Mesenchymal stem cell (in vitro differentiated cells and primary cell): ENCODE data around the gene CCDC152.

Experiments
- DNase-seq: peaks from one replicate; pipeline ENCODE4 v3.0.0-alpha.2; 2013
- H2AFZ ChIP-seq: one replicate; pipeline ENCODE4 v1.6.1; 2013; ENCODE audit warnings: low read depth, mild to moderate bottlenecking, control low read depth, inconsistent platforms, low read length, moderate library complexity
- H2AK5ac ChIP-seq: 2 replicates; pipeline ENCODE4 v1.6.1; 2013; ENCODE audit warnings: low read length, moderate library complexity, mild to moderate bottlenecking, inconsistent platforms; ENCODE audit not compliant: severe bottlenecking
- H2BK120ac ChIP-seq: one replicate; pipeline ENCODE4 v1.6.1; 2013; ENCODE audit warnings: low read depth, mild to moderate bottlenecking, inconsistent platforms, low read length, moderate library complexity
- H2BK12ac ChIP-seq, 2 experiments: one replicate each; pipeline ENCODE4 v1.6.1; 2013; ENCODE audit warnings: inconsistent platforms in 2 of 2, low read length in 2 of 2, mild to moderate bottlenecking in 2 of 2, moderate library complexity in 2 of 2, control low read depth in 1 of 2
- H2BK15ac ChIP-seq: one replicate; pipeline ENCODE4 v1.6.1; 2013; ENCODE audit warnings: mild to moderate bottlenecking, low read depth, inconsistent platforms; ENCODE audit not compliant: poor library complexity, severe bottlenecking
- H2BK5ac ChIP-seq: 2 replicates; pipeline ENCODE4 v1.6.1; 2013; ENCODE audit warnings: low read depth, mild to moderate bottlenecking, low read length, control low read depth, inconsistent platforms; ENCODE audit not compliant: poor library complexity, severe bottlenecking
- H3K14ac ChIP-seq, 2 experiments: one replicate each; pipeline ENCODE4 v1.6.1; 2013; ENCODE audit warnings: inconsistent platforms in 2 of 2, low read length in 2 of 2, control low read depth in 1 of 2, mild to moderate bottlenecking in 1 of 2, moderate library complexity in 1 of 2
- H3K18ac ChIP-seq, 2 experiments: one replicate each; pipeline ENCODE4 v1.6.1; 2013; ENCODE audit warnings: inconsistent platforms in 2 of 2, low read length in 2 of 2, control low read depth in 1 of 2, low read depth in 1 of 2, mild to moderate bottlenecking in 1 of 2
- H3K23ac ChIP-seq, 2 experiments: one replicate each; pipeline ENCODE4 v1.6.1; 2013; ENCODE audit warnings: inconsistent platforms in 2 of 2, low read length in 2 of 2, mild to moderate bottlenecking in 2 of 2, moderate library complexity in 2 of 2, control low read depth in 1 of 2
- H3K27ac ChIP-seq: 2 replicates; pipeline ENCODE4 v1.5.1; 2013; ENCODE audit warnings: mild to moderate bottlenecking, moderate library complexity, low read length, control low read depth, inconsistent platforms; ENCODE audit not compliant: poor library complexity, severe bottlenecking
- H3K27me3 ChIP-seq, 2 experiments: 2 replicates each; pipeline versions ENCODE4 v1.6.1 to v1.7.0; 2013; ENCODE audit warnings: low read length in 2 of 2, mild to moderate bottlenecking in 2 of 2, moderate library complexity in 2 of 2, control low read depth in 1 of 2, inconsistent platforms in 1 of 2; ENCODE audit not compliant: control insufficient read depth in 1 of 2, insufficient read depth in 1 of 2
- H3K36me3 ChIP-seq, 2 experiments: 2 replicates each; pipeline versions ENCODE4 v1.6.1 to v1.7.0; 2013; ENCODE audit warnings: low read length in 2 of 2, control low read depth in 1 of 2, inconsistent platforms in 1 of 2, low read depth in 1 of 2, mild to moderate bottlenecking in 1 of 2; ENCODE audit not compliant: insufficient read depth in 2 of 2, control insufficient read depth in 1 of 2
- H3K4ac ChIP-seq, 2 experiments: one replicate each; pipeline ENCODE4 v1.6.1; 2013; ENCODE audit warnings: inconsistent platforms in 2 of 2, low read length in 2 of 2, mild to moderate bottlenecking in 2 of 2, moderate library complexity in 2 of 2, control low read depth in 1 of 2, low read depth in 1 of 2
- H3K4me1 ChIP-seq: 2 replicates; pipeline ENCODE4 v1.6.1; 2013; ENCODE audit warnings: low read depth, low read length, control low read depth; ENCODE audit not compliant: control insufficient read depth, insufficient read depth
- H3K4me2 ChIP-seq: 2 replicates; pipeline ENCODE4 v1.6.1; 2013; ENCODE audit warnings: low read length, mild to moderate bottlenecking, inconsistent platforms; ENCODE audit not compliant: poor library complexity, severe bottlenecking
- H3K4me3 ChIP-seq, 2 experiments: 2 replicates each; pipeline versions ENCODE4 v1.5.1 to v1.7.0; 2013; ENCODE audit warnings: low read length in 2 of 2, mild to moderate bottlenecking in 2 of 2, control low read depth in 1 of 2, low read depth in 1 of 2; ENCODE audit not compliant: insufficient read depth in 1 of 2
- H3K79me1 ChIP-seq: replicated peaks from 2 replicates; pipeline ENCODE4 v1.6.1; 2013; ENCODE audit warnings: mild to moderate bottlenecking, control low read depth, low read length, inconsistent platforms; ENCODE audit not compliant: poor library complexity, severe bottlenecking
- H3K9ac ChIP-seq: 2 replicates; pipeline ENCODE4 v1.7.0; 2013; ENCODE audit warnings: mild to moderate bottlenecking, low read length, moderate library complexity
- H3K9me3 ChIP-seq: 2 replicates; pipeline ENCODE4 v1.7.0; 2013; ENCODE audit warnings: mild to moderate bottlenecking, low read length; ENCODE audit not compliant: control insufficient read depth
- H4K8ac ChIP-seq: one replicate; pipeline ENCODE4 v1.6.1; 2013; ENCODE audit warnings: inconsistent platforms, mild to moderate bottlenecking, low read length, moderate library complexity
- H4K91ac ChIP-seq: one replicate; pipeline ENCODE4 v1.6.1; 2013; ENCODE audit warnings: mild to moderate bottlenecking, low read length, inconsistent platforms
- WGBS: methylation state at CpG from one replicate; pipeline ENCODE4 v1.1.7; 2013; ENCODE audit warnings: mixed read lengths; 5-methylcytosine and 5-hydroxymethylcytosine counted together

CCDC152 gene

GRCh38 chr5:42745426-42745825 is 11.2 kb upstream of the CCDC152 start:
- Histone ChIP-seq H3K4me1 (no peaks in the 10 kb centered on the region), H3K23ac (no peak overlapping the region), H3K36me3 (no peaks in the 10 kb centered on the region), H3K4me3 (no peak overlapping the region), H4K8ac (no peak overlapping the region), H3K9ac (no peak overlapping the region), H3K27me3 (no peaks in the 10 kb centered on the region), H3K14ac (no peak overlapping the region), H3K4me2 (no peak overlapping the region), H3K27ac (no peak overlapping the region), H2BK15ac (no peak overlapping the region), H2AFZ (no peak overlapping the region), H2BK12ac (no peak overlapping the region), H4K91ac (no peak overlapping the region), H2AK5ac (no peak overlapping the region), H3K9me3 (peaks cover 4% of the 10 kb centered on the region), H2BK120ac (no peak overlapping the region), H3K4ac (no peak overlapping the region), H3K18ac (no peak overlapping the region), H3K79me1 (no peaks in the 10 kb centered on the region), H2BK5ac (no peak overlapping the region)
- WGBS: 0% methylated on average over 1 of the region's 4 CpGs
- DNase-seq: no peak

- Histone ChIP-seq H3K36me3 (no peaks in the 10 kb centered on the region), H3K9ac (no peak overlapping the region), H3K23ac (no peak overlapping the region), H3K27me3 (no peaks in the 10 kb centered on the region), H3K27ac (no peak overlapping the region), H2BK120ac (no peak overlapping the region), H4K8ac (no peak overlapping the region), H3K4ac (no peak overlapping the region), H2BK15ac (no peak overlapping the region), H4K91ac (no peak overlapping the region), H3K14ac (no peak overlapping the region), H3K9me3 (peaks cover 4% of the 10 kb centered on the region), H2BK12ac (no peak overlapping the region), H2BK5ac (no peak overlapping the region), H2AK5ac (no peak overlapping the region), H3K79me1 (no peaks in the 10 kb centered on the region), H3K4me2 (no peak overlapping the region), H2AFZ (no peak overlapping the region), H3K4me3 (no peak overlapping the region), H3K18ac (no peak overlapping the region), H3K4me1 (no peaks in the 10 kb centered on the region)
- 100% methylated on average over 2 of the region's 3 CpGs for WGBS
- DNase-seq: no peak
These were observed 10.8 kb upstream of the CCDC152 start for GRCh38 chr5:42745856-42746255.

GRCh38 chr5:42749020-42749419 is 7.6 kb upstream of the CCDC152 start:
- Histone ChIP-seq H3K4me3 (no peak overlapping the region), H3K4me2 (no peak overlapping the region), H2BK15ac (no peak overlapping the region), H3K4me1 (no peaks in the 10 kb centered on the region), H4K8ac (no peak overlapping the region), H2BK120ac (no peak overlapping the region), H3K23ac (no peak overlapping the region), H3K9me3 (no peaks in the 10 kb centered on the region), H3K4ac (no peak overlapping the region), H3K14ac (no peak overlapping the region), H3K36me3 (no peaks in the 10 kb centered on the region), H2BK12ac (no peak overlapping the region), H4K91ac (no peak overlapping the region), H3K27ac (no peak overlapping the region), H3K18ac (no peak overlapping the region), H2AK5ac (no peak overlapping the region), H3K27me3 (no peaks in the 10 kb centered on the region), H3K79me1 (no peaks in the 10 kb centered on the region), H2BK5ac (no peak overlapping the region), H2AFZ (no peak overlapping the region), H3K9ac (no peak overlapping the region)
- no peak for DNase-seq

GRCh38 chr5:42750507-42750906 is 6.1 kb upstream of the CCDC152 start:
- no peak overlapping the region for H3K14ac ChIP-seq
- H2BK15ac ChIP-seq: no peak overlapping the region
- no peaks in the 10 kb centered on the region for H3K36me3 ChIP-seq
- no peak overlapping the region for H3K4me3 ChIP-seq
- H4K8ac ChIP-seq: no peak overlapping the region
- no peak overlapping the region for H2BK5ac ChIP-seq
- H2BK12ac ChIP-seq: no peak overlapping the region
- no peak overlapping the region for H3K9ac ChIP-seq
- H2AK5ac ChIP-seq: no peak overlapping the region
- peak overlapping the region in 1 of 2 experiments; percentile 23 for H3K23ac ChIP-seq
- H3K27me3 ChIP-seq: no peaks in the 10 kb centered on the region
- H3K79me1 ChIP-seq: no peaks in the 10 kb centered on the region
- no peak overlapping the region for H2BK120ac ChIP-seq
- H3K27ac ChIP-seq: no peak overlapping the region
- no peak for DNase-seq
- H3K4me2 ChIP-seq: no peak overlapping the region
- no peaks in the 10 kb centered on the region for H3K4me1 ChIP-seq
- no peak overlapping the region for H3K4ac ChIP-seq
- 97% methylated on average over 4 of the region's 5 CpGs for WGBS
- no peak overlapping the region for H4K91ac ChIP-seq
- H3K9me3 ChIP-seq: no peaks in the 10 kb centered on the region
- no peak overlapping the region for H3K18ac ChIP-seq
- H2AFZ ChIP-seq: no peak overlapping the region
